Ovary (tissue), 9 donors: ENCODE data around the gene SLC26A11. TPM values are rescaled to one million over a fixed set of nuclear protein-coding genes. Genes with fewer than 3 reads are reported as not detected.

Experiments used
- DNase-seq, 5 donors: peaks; one replicate each; pipeline ENCODE4 v3.0.0-alpha.2; 2019 to 2020
- H3K27ac ChIP-seq, 2 donors: fragments of 200-600 bp; one replicate each; pipeline versions ENCODE4 v1.5.1 to v1.8.0; 2019 to 2022
- H3K27me3 ChIP-seq: fragments of 200-600 bp; one replicate; pipeline ENCODE4 v1.8.0; 2022
- H3K36me3 ChIP-seq: fragments of 200-600 bp; sonication (generic); one replicate; pipeline ENCODE4 v1.5.1; 2019
- H3K4me1 ChIP-seq: one replicate; pipeline ENCODE4 v1.8.1; 2013; ENCODE audit warnings: mild to moderate bottlenecking, moderate library complexity; ENCODE audit not compliant: insufficient read depth
- H3K4me3 ChIP-seq: fragments of 200-600 bp; sonication (generic); one replicate; pipeline ENCODE4 v1.5.1; 2017
- H3K9me3 ChIP-seq, 2 donors: fragments of 200-600 bp in 1 of 2; sonication (generic) in 1 of 2; one replicate each; pipeline versions ENCODE4 v1.5.1 to v1.8.1; 2013 to 2019; ENCODE audit warnings: mild to moderate bottlenecking in 1 of 2, moderate library complexity in 1 of 2
- CTCF ChIP-seq, 3 donors: fragments of 450-650 bp in 2 of 3; fragments of 200-600 bp in 1 of 3; IDR thresholded peaks; one replicate each; pipeline versions ENCODE4 v1.5.1 to v1.8.0; 2016 to 2022; ENCODE audit warnings: antibody characterized with exemption in 3 of 3, mild to moderate bottlenecking in 1 of 3
- EP300 ChIP-seq: sonication (generic); formaldehyde crosslinking; IDR thresholded peaks from one replicate; pipeline ENCODE4 v1.6.1; 2017; ENCODE audit warnings: antibody characterized with exemption
- POLR2A ChIP-seq: fragments of 450-650 bp; IDR thresholded peaks from one replicate; pipeline ENCODE4 v1.6.1; 2017; ENCODE audit warnings: antibody characterized with exemption, mild to moderate bottlenecking, moderate library complexity
- WGBS, 3 donors: extraction: QIAGEN DNeasy Blood & Tissue Kit in 1 of 3; methylation state at CpG; one replicate each; pipeline versions ENCODE4 v1.1.5 to v1.1.7; 2013 to 2017; 5-methylcytosine and 5-hydroxymethylcytosine counted together
- intact Hi-C, 4 donors: fragments of 100-400 bp; cut with DNase I; formaldehyde crosslinking; loops; one replicate each; pipeline versions ENCODE4 v1.11.0 to v1.15.1; 2022 to 2023
- polyA plus RNA-seq, 2 donors: library from polyadenylated mRNA; stranded (reverse); fragments of 200-250 nt in 1 of 2; fragments of 350-450 nt in 1 of 2; fragmentation: Illumina TruSeq in 1 of 2; extraction: RNeasy Lipid Tissue Mini Kit (QIAGEN cat#74804) in 1 of 2; gene quantifications; one replicate each; pipeline ENCODE4 v1.2.3, GENCODE V29; 2013 to 2014
- total RNA-seq, 7 donors: library from RNA; depleted of rRNA in 2 of 7; stranded (reverse); fragments of >200 nt in 2 of 7; fragmentation: NEBNext Ultra II Directional in 3 of 7; extraction: Animal tissue kit (Norgen Biotek cat#: 25700) in 3 of 7; gene quantifications; one replicate each; pipeline versions ENCODE4 v1.1.0 to v1.2.4, GENCODE V29; 2016 to 2023
- donor health status: DM: no; HTN: no; CAD: no; lungs with moderate emphysema.
- donor health status: DM: no; HTN: no; CAD: no.
- donor health status: Bipolar disorder and iron deficiency.
- donor health status: DM: yes; HTN: yes; CAD: no.
- donor health status: DM: no; HTN: no; CAD: no.
- donor health status: DM: yes; HTN: yes; CAD: no.

SLC26A11 gene
- total and polyA plus RNA-seq, 9 donors, result 8.4 to 30.3 (median 22.8) TPM

- TF ChIP-seq CTCF (IDR thresholded peaks at IDR 0.05) (no peak), EP300 (no peak), POLR2A (no peak)
- no peaks in the 10 kb centered on the region for H3K36me3 ChIP-seq
- WGBS, 3 donors, result 88 to 95% (median 94%) methylated on average over 4 of the region's 4 CpGs
Observed at GRCh38 chr17:80227156-80227555, 6.9 kb downstream of the SLC26A11 start.

GRCh38 chr17:80227666-80228065 is 7.4 kb downstream of the SLC26A11 start:
- no peaks in the 10 kb centered on the region for H3K9me3 ChIP-seq
- 90 to 92% (median 92%) methylated on average over 11 of the region's 11 CpGs for WGBS, 3 donors
- H3K4me1 ChIP-seq, result peaks cover 5% of the 10 kb centered on the region
- H3K27ac ChIP-seq, result no peak overlapping the region
- no peak overlapping the region for H3K4me3 ChIP-seq
- H3K27me3 ChIP-seq, result no peaks in the 10 kb centered on the region
- TF ChIP-seq CTCF (IDR thresholded peaks at IDR 0.05) (no peak), EP300 (no peak), POLR2A (no peak)
- intact Hi-C loops, result no loop called here
- DNase-seq, result no peak
- H3K36me3 ChIP-seq, result no peaks in the 10 kb centered on the region

More at GRCh38 chr17:80227156-80227555, 6.9 kb downstream of the SLC26A11 start:
- no peak for DNase-seq
- Histone ChIP-seq H3K27ac (no peak overlapping the region), H3K4me3 (no peak overlapping the region), H3K4me1 (peaks cover 5% of the 10 kb centered on the region), H3K27me3 (no peaks in the 10 kb centered on the region), H3K9me3 (no peaks in the 10 kb centered on the region)
- intact Hi-C loops, result no loop called here

GRCh38 chr17:80228477-80228876 is 8.2 kb downstream of the SLC26A11 start:
- TF ChIP-seq EP300, result no peak
- no peak for TF ChIP-seq POLR2A
- TF ChIP-seq CTCF (IDR thresholded peaks at IDR 0.05), result no peak
- peaks cover 5% of the 10 kb centered on the region for H3K4me1 ChIP-seq
- H3K9me3 ChIP-seq, result peaks cover 0 to under 1% of the 10 kb centered on the region in 2 donors
- no peaks in the 10 kb centered on the region for H3K27me3 ChIP-seq
- no peaks in the 10 kb centered on the region for H3K36me3 ChIP-seq
- intact Hi-C loops, result no loop called here
- H3K27ac ChIP-seq, result no peak overlapping the region
- 87 to 92% (median 88%) methylated on average over 14 of the region's 14 CpGs for WGBS, 3 donors
- H3K4me3 ChIP-seq, result no peak overlapping the region
- no peak for DNase-seq

- Histone ChIP-seq H3K4me3 (no peak overlapping the region), H3K4me1 (peaks cover 5% of the 10 kb centered on the region), H3K9me3 (peaks cover 0 to 3% of the 10 kb centered on the region in 2 donors), H3K27me3 (no peaks in the 10 kb centered on the region), H3K36me3 (no peaks in the 10 kb centered on the region), H3K27ac (no peak overlapping the region)
- WGBS, 3 donors, result 81 to 87% (median 83%) methylated on average over 4 of the region's 4 CpGs
- TF ChIP-seq POLR2A (no peak), CTCF (IDR thresholded peaks at IDR 0.05) (no peak), EP300 (no peak)
- DNase-seq, result no peak
- intact Hi-C loops, result no loop called here
Observed at GRCh38 chr17:80229011-80229410, 8.8 kb downstream of the SLC26A11 start.
